Measurements from ENCODE around the gene ZBTB16. TPM values are rescaled to one million over a fixed set of nuclear protein-coding genes. Genes with fewer than 3 reads are reported as not detected.
A peak's percentile ranks its signal among the peaks of the same experiment; 100 is the strongest.

The ZBTB16 gene
- total and polyA plus RNA-seq, 2 of the 13 experiments (the other 11 are each of a cell fraction or from before 2014, with no cell fraction given) = not detected

GRCh38 chr11:114059984-114060391 lies 477 bp downstream of the ZBTB16 start (continued):
- no peak for TF ChIP-seq GPN1 (CRISPR knock-in tag; IDR thresholded peaks at IDR 0.05; ENCODE audit: borderline replicate concordance)
- no peak for TF ChIP-seq TOE1 (CRISPR knock-in tag; IDR thresholded peaks at IDR 0.05)
- TF ChIP-seq NFE2 (CRISPR knock-in tag; IDR thresholded peaks at IDR 0.05) = no peak
- no peak for TF ChIP-seq AKAP8 (CRISPR knock-in tag; IDR thresholded peaks at IDR 0.05)
- no peak for TF ChIP-seq NONO (IDR thresholded peaks at IDR 0.05)
- no peak for TF ChIP-seq NONO (CRISPR knock-in tag; conservative IDR thresholded peaks at IDR 0.05)
- no peak for TF ChIP-seq POLR2A (IDR thresholded peaks at IDR 0.05; ENCODE audit: insufficient read depth in 1 of 2, low read depth in 2 of 2, low read length in 2 of 2)
- TF ChIP-seq DMTF1 (CRISPR knock-in tag; IDR thresholded peaks at IDR 0.05) = no peak
- TF ChIP-seq ZNF468 (CRISPR knock-in tag; IDR thresholded peaks at IDR 0.05) = no peak

- Histone ChIP-seq H4K20me1 (ENCODE audit: insufficient read depth, low read length) (0 out of 2 replicates have a peak, but pooled peaks cover 4% of the 10 kb centered on the region), H3K27ac (ENCODE audit: extremely low read length, insufficient read depth, low read length) (no peak overlapping the region), H2AFZ (ENCODE audit: low read length) (no peak overlapping the region), H3K79me2 (ENCODE audit: insufficient read depth, low read length) (no peaks in the 10 kb centered on the region), H3K36me3 (replicated peaks in 1 of 2; ENCODE audit: control insufficient read depth in 1 of 2, insufficient read depth in 2 of 2, low read length in 2 of 2) (no peaks in the 10 kb centered on the region), H3K4me2 (ENCODE audit: low read depth, low read length) (peak overlapping the region; percentile 58), H3K27me3 (ENCODE audit: control insufficient read depth in 1 of 2, insufficient read depth in 2 of 2, low read length in 2 of 2) (peaks cover 10 to 83% of the 10 kb centered on the region in 2 experiments), H3K4me3 (replicated peaks in 1 of 3; ENCODE audit: insufficient read depth in 1 of 3, low read depth in 2 of 3, low read length in 3 of 3) (peak overlapping the region; percentile 21 to 64 (median 39); a peak in 5 of 6 replicates), H3K9me3 (ENCODE audit: low read length) (no peaks in the 10 kb centered on the region), H3K4me1 (ENCODE audit: insufficient read depth, low read length) (no peaks in the 10 kb centered on the region), H3K9ac (ENCODE audit: insufficient read depth, low read depth, low read length) (no peak overlapping the region)
- ATAC-seq = peak; percentile 78
- ChIA-PET POLR2A (no interaction called here), CTCF (ENCODE audit: low intra/inter-chr PET ratio, low total read pairs) (no interaction called here)
- intact Hi-C loops (cut with micrococcal nuclease; ENCODE audit: unreplicated experiment) (no loop called here), in situ Hi-C loops (cut with HindIII; ENCODE audit: extremely low pct_ligation_motif_present, low pct_unique_long_range_greater_than_20kb) (no loop called here)
- BruUV-seq (replicated peaks) = no TSS peak
- TF ChIP-seq HNRNPLL (IDR thresholded peaks at IDR 0.05; ENCODE audit: low read depth, low read length, poor library complexity, severe bottlenecking) (peak; percentile 33), ZNF800 (CRISPR knock-in tag; IDR thresholded peaks at IDR 0.05) (peak; percentile 87; the same call in 1 of the 2 replicates), UBTF (CRISPR knock-in tag; IDR thresholded peaks at IDR 0.05) (peak; percentile 32; the same call in 1 of the 2 replicates), BCL6 (CRISPR knock-in tag; IDR thresholded peaks at IDR 0.05) (peak; percentile 72; the same call in 1 of the 2 replicates), ZNF605 (CRISPR knock-in tag; IDR thresholded peaks at IDR 0.05) (no peak)
- WGBS (ENCODE audit: low lambda C conversion rate) = 1% methylated on average over 26 of the region's 78 CpGs
- no peak for DNase-seq (ENCODE audit: low spot score)
- FAIRE-seq = no peak
These were observed 1.0 kb downstream of the ZBTB16 start for GRCh38 chr11:114060392-114061047.

All from HepG2 (cell line).